Left lung (tissue), 10 donors: ENCODE results near the gene MORC2. TPM values are rescaled to one million over a fixed set of nuclear protein-coding genes. Genes with fewer than 3 reads are reported as not detected.

ENCODE experiments used
- ATAC-seq: fragments of 200-7000 bp; cut with Tn5 transposase; one replicate; pipeline ENCODE4 v1.9.1; 2020; ENCODE audit warnings: moderate library complexity
- DNase-seq, 4 donors: peaks; one replicate each; pipeline ENCODE4 v3.0.0-alpha.2; 2013 to 2020
- H3K27ac ChIP-seq, 2 donors: fragments of 200-600 bp; sonication (generic) in 1 of 2; one replicate each; pipeline versions ENCODE4 v1.5.0 to v1.8.0; 2020 to 2021
- H3K27me3 ChIP-seq, 2 donors: fragments of 200-600 bp; sonication (generic) in 1 of 2; one replicate each; pipeline versions ENCODE4 v1.5.0 to v1.8.0; 2020 to 2021
- H3K36me3 ChIP-seq, 2 donors: fragments of 200-600 bp; sonication (generic) in 1 of 2; one replicate each; pipeline versions ENCODE4 v1.5.0 to v1.8.0; 2020 to 2021
- H3K4me1 ChIP-seq, 2 donors: fragments of 200-600 bp; one replicate each; pipeline ENCODE4 v1.8.0; 2021
- H3K4me3 ChIP-seq, 2 donors: fragments of 200-600 bp; sonication (generic) in 1 of 2; one replicate each; pipeline versions ENCODE4 v1.5.0 to v1.8.0; 2020 to 2021; ENCODE audit warnings: mild to moderate bottlenecking in 1 of 2
- H3K9me3 ChIP-seq, 2 donors: fragments of 200-600 bp; sonication (generic) in 1 of 2; one replicate each; pipeline versions ENCODE4 v1.5.0 to v1.8.0; 2020 to 2021
- intact Hi-C, 2 donors: fragments of 100-400 bp; cut with DNase I; formaldehyde crosslinking; loops; one replicate each; pipeline versions ENCODE4 v1.11.2 to v1.14.2; 2022
- polyA plus RNA-seq, 6 donors: library from polyadenylated mRNA; unstranded; fragments of 120-200 nt; gene quantifications; one replicate each; pipeline ENCODE4 v1.2.1, GENCODE V29; 2013; ENCODE audit not compliant: insufficient read length in 6 of 6
- total RNA-seq, 2 donors: library from RNA; stranded (reverse); fragmentation: NEBNext Ultra II Directional; extraction: Animal tissue kit (Norgen Biotek cat#: 25700); gene quantifications; one replicate each; pipeline ENCODE4 v1.2.1, GENCODE V29; 2021
- TF ChIP-seq, protein P1 (sequence below), 2 donors: fragments of 200-600 bp; sonication (generic) in 1 of 2; IDR thresholded peaks; one replicate each; pipeline versions ENCODE4 v1.5.0 to v1.8.0; 2021; ENCODE audit warnings: antibody characterized with exemption in 2 of 2
- donor health status: DM: no; HTN: yes; CAD: no.
- donor health status: DM: no; HTN: no; CAD: no.

Gene MORC2
- total and polyA plus RNA-seq, 8 donors: 24.7 to 37.2 (median 34.4) TPM

DNA sequence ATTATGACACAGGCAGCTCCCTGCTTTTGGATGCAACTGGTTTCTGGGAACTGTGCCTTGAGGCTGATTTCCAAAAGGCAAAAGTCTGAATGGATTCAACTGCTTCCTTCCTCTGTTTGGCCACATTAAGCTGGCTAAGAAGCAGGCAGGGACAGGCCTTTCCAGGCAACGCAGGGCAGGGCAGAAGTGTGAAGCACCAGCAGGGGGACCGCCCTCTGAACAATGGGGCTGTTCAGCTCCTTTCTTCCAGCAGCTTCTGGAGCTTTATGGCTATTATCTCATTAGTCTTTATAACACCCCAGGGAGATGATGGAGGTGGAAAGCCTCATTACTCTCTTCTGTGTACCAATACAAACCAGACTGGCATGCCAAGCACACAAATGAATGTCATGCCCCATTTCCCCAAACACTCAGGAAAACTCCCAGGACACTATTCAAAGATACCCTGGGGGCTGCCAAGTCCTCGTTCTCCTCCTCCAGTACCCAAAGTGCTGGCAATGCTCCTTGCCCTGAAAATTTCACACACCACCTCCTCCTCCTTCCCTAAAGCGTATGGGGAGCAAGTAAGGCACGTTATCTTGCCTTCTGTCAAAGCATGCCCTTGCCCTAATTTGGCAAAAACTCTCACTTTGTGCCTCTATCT is 21.3 kb downstream of the MORC2 start:
- Histone ChIP-seq H3K36me3 (peaks cover 0 to 91% of the 10 kb centered on the region in 2 donors), H3K4me1 (peaks cover 0 to 5% of the 10 kb centered on the region in 2 donors), H3K9me3 (no peaks in the 10 kb centered on the region), H3K4me3 (no peak overlapping the region), H3K27ac (no peak overlapping the region), H3K27me3 (no peaks in the 10 kb centered on the region)
- intact Hi-C loops: loop anchor here (5.0 to 10.0 kb wide), 2 partner anchors 138 to 140 kb away; partner anchors contain the start of gene SMTN (in 1 of the 2)
- TF ChIP-seq, protein P1, sequence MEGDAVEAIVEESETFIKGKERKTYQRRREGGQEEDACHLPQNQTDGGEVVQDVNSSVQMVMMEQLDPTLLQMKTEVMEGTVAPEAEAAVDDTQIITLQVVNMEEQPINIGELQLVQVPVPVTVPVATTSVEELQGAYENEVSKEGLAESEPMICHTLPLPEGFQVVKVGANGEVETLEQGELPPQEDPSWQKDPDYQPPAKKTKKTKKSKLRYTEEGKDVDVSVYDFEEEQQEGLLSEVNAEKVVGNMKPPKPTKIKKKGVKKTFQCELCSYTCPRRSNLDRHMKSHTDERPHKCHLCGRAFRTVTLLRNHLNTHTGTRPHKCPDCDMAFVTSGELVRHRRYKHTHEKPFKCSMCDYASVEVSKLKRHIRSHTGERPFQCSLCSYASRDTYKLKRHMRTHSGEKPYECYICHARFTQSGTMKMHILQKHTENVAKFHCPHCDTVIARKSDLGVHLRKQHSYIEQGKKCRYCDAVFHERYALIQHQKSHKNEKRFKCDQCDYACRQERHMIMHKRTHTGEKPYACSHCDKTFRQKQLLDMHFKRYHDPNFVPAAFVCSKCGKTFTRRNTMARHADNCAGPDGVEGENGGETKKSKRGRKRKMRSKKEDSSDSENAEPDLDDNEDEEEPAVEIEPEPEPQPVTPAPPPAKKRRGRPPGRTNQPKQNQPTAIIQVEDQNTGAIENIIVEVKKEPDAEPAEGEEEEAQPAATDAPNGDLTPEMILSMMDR (IDR thresholded peaks at IDR 0.05): no peak
- no peak for DNase-seq
- no peak for ATAC-seq

DNA sequence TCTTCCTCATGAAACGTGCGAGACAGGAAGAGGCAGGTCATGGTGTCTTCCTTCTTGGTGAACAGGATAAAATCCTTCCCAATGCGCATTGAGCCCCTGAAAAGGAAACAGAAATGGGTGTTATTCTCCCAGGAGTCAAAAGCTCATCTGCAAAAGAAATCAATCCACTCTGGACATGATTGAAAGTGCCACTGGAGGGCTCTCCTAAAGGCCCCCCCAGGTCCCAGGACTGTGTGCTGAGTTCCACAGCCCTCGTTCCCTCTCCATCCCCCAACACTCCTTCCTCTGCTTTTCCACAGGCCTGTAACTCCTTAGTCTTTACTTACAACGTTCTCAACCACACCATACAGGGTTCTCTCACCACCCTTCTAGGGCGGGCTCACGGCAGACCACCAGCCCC is 22.2 kb downstream of the MORC2 start:
- H3K27me3 ChIP-seq: no peaks in the 10 kb centered on the region
- H3K27ac ChIP-seq: no peak overlapping the region
- no peaks in the 10 kb centered on the region for H3K9me3 ChIP-seq
- DNase-seq (no peak), ATAC-seq (no peak)
- peaks cover 0 to 98% of the 10 kb centered on the region in 2 donors for H3K36me3 ChIP-seq
- intact Hi-C loops: loop anchor here (5.0 to 10.0 kb wide), 2 partner anchors 138 to 141 kb away; partner anchors contain the start of gene SMTN (in 1 of the 2)
- no peak overlapping the region for H3K4me3 ChIP-seq
- TF ChIP-seq, protein P1 (IDR thresholded peaks at IDR 0.05): no peak
- no peaks in the 10 kb centered on the region for H3K4me1 ChIP-seq

DNA sequence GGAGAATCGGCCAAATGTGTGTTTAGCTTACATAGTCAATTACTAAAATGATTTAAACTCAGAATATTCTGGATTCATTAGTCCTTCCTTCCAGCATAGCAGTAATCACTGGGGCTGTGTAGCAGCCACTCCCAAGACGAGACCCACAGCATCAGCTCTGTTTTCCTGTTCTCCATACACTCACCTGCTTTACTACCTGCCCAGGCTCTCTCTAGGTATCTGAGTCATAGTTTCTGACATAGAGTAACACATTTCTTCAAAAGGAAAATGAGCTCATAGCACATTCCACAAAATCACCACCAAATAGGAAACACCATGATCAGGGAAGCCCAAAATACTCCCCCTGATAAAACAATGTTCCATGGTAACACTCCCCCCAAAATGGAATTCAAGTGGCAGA is 22.9 kb downstream of the MORC2 start:
- H3K27me3 ChIP-seq: no peaks in the 10 kb centered on the region
- H3K4me1 ChIP-seq: no peaks in the 10 kb centered on the region
- H3K9me3 ChIP-seq: no peaks in the 10 kb centered on the region
- peaks cover 0 to 98% of the 10 kb centered on the region in 2 donors for H3K36me3 ChIP-seq
- ATAC-seq (no peak), DNase-seq (no peak)
- TF ChIP-seq, protein P1 (IDR thresholded peaks at IDR 0.05): no peak
- intact Hi-C loops: loop anchor here (5.0 to 10.0 kb wide), 2 partner anchors 139 to 142 kb away; partner anchors contain the start of gene SMTN (in 1 of the 2)
- no peak overlapping the region for H3K4me3 ChIP-seq
- H3K27ac ChIP-seq: no peak overlapping the region

DNA sequence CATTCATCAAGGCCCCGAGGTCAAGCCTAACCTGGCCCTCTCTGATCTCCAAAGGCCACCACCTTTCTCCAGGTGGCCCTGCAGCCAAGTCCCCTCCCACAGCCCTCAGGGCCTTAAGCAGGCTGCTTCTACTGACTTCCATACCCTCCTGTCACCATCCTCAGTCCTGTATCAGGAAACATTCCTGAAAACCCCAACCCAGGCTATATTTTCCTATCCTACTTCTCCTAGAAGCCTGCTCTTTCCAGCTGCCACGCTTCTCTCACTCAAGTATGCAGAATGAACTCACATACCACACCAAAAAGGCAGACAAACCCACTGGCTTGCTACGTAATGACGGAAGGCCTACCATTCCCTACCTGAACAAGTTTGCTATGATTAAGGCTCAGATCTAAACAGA is 23.6 kb downstream of the MORC2 start:
- H3K27ac ChIP-seq: no peak overlapping the region
- ATAC-seq (no peak), DNase-seq (no peak)
- no peaks in the 10 kb centered on the region for H3K27me3 ChIP-seq
- TF ChIP-seq, protein P1 (IDR thresholded peaks at IDR 0.05): no peak
- peaks cover 0 to 98% of the 10 kb centered on the region in 2 donors for H3K36me3 ChIP-seq
- H3K9me3 ChIP-seq: no peaks in the 10 kb centered on the region
- no peak overlapping the region for H3K4me3 ChIP-seq
- intact Hi-C loops: loop anchor here (5.0 to 10.0 kb wide), 2 partner anchors 140 to 142 kb away; partner anchors contain the start of gene SMTN (in 1 of the 2)
- H3K4me1 ChIP-seq: no peaks in the 10 kb centered on the region

DNA sequence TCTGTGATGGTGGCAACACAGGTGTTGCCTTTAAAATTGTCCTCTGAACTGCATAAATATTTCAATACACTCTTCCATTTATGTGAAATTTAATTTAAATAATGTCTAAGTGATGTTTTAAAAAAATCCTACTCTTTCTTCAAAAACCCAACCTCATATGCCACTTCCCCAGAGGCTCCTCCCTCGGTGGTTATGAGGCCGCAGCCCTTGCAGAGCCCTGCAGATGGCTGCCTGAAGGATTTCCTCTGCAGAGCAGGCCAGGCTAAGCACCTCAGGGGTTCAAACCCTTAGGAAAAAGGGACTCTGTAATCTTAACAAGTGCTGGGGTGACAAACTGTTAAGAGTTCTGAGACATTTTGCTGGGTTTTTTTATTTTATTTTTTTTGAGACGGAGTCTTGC is 25.2 kb downstream of the MORC2 start:
- intact Hi-C loops: loop anchor here in 1 of 2 donors (10.0 kb wide), 1 partner anchor 141 kb away; the partner anchor contains the start of gene SMTN
- no peak for DNase-seq
- no peaks in the 10 kb centered on the region for H3K27me3 ChIP-seq
- peaks cover 0 to 98% of the 10 kb centered on the region in 2 donors for H3K36me3 ChIP-seq
- no peaks in the 10 kb centered on the region for H3K4me1 ChIP-seq
- ATAC-seq: no peak
- no peak overlapping the region for H3K27ac ChIP-seq
- TF ChIP-seq, protein P1 (IDR thresholded peaks at IDR 0.05): no peak
- H3K9me3 ChIP-seq: no peaks in the 10 kb centered on the region
- no peak overlapping the region for H3K4me3 ChIP-seq
